H9 (cell line): ENCODE measurements around the gene MB21D2. TPM values are rescaled to one million over a fixed set of nuclear protein-coding genes. Genes with fewer than 3 reads are reported as not detected.

ENCODE experiments used
- DNase-seq: peaks from one replicate; pipeline ENCODE4 v3.0.0-alpha.2; 2017
- H2AFZ ChIP-seq: one replicate; pipeline ENCODE4 v1.6.1; 2013; ENCODE audit warnings: mild to moderate bottlenecking, low read length, control low read depth, moderate library complexity
- H2AK5ac ChIP-seq: 2 replicates; pipeline ENCODE4 v1.6.1; 2013; ENCODE audit warnings: low read length, control low read depth, mixed read lengths; ENCODE audit not compliant: insufficient read length
- H2BK120ac ChIP-seq: one replicate; pipeline ENCODE4 v1.6.1; 2013; ENCODE audit warnings: low read depth, mild to moderate bottlenecking, low read length, control low read depth, inconsistent platforms; ENCODE audit not compliant: poor library complexity, severe bottlenecking
- H2BK12ac ChIP-seq: 2 replicates; pipeline ENCODE4 v1.6.1; 2013; ENCODE audit warnings: low read length, control low read depth, mixed read lengths, low read depth; ENCODE audit not compliant: insufficient read length
- H2BK15ac ChIP-seq: 2 replicates; pipeline ENCODE4 v1.6.1; 2013; ENCODE audit warnings: low read depth, low read length, control low read depth
- H2BK20ac ChIP-seq: one replicate; pipeline ENCODE4 v1.6.1; 2013; ENCODE audit warnings: low read depth, mild to moderate bottlenecking, low read length, control low read depth, inconsistent platforms; ENCODE audit not compliant: poor library complexity, severe bottlenecking
- H2BK5ac ChIP-seq: 2 replicates; pipeline ENCODE4 v1.6.1; 2013; ENCODE audit warnings: low read length, control low read depth, mixed read lengths; ENCODE audit not compliant: insufficient read length
- H3K14ac ChIP-seq: 2 replicates; pipeline ENCODE4 v1.6.1; 2013; ENCODE audit warnings: low read length, control low read depth; ENCODE audit not compliant: insufficient read depth
- H3K18ac ChIP-seq: 2 replicates; pipeline ENCODE4 v1.6.1; 2013; ENCODE audit warnings: low read depth, mild to moderate bottlenecking, mixed read lengths, low read length, control low read depth; ENCODE audit not compliant: insufficient read length
- H3K23ac ChIP-seq: 2 replicates; pipeline ENCODE4 v1.6.1; 2013; ENCODE audit warnings: low read length, control low read depth, mixed read lengths, low read depth; ENCODE audit not compliant: insufficient read length
- H3K23me2 ChIP-seq: 2 replicates; pipeline ENCODE4 v1.6.1; 2013; ENCODE audit warnings: low read depth, mild to moderate bottlenecking, mixed read lengths, low read length, control low read depth; ENCODE audit not compliant: insufficient read length, poor library complexity, severe bottlenecking
- H3K27ac ChIP-seq: 2 replicates; pipeline ENCODE4 v1.5.1; 2013; ENCODE audit warnings: low read length, control low read depth, mixed read lengths, low read depth; ENCODE audit not compliant: insufficient read length
- H3K27me3 ChIP-seq: 2 replicates; pipeline ENCODE4 v1.6.1; 2013; ENCODE audit warnings: low read length, control low read depth, inconsistent platforms; ENCODE audit not compliant: insufficient read depth
- H3K4ac ChIP-seq: 2 replicates; pipeline ENCODE4 v1.6.1; 2013; ENCODE audit warnings: low read depth, mild to moderate bottlenecking, control low read depth, inconsistent platforms, low read length, moderate library complexity
- H3K4me1 ChIP-seq: 2 replicates; pipeline ENCODE4 v1.6.1; 2013; ENCODE audit warnings: low read length, control low read depth, inconsistent platforms; ENCODE audit not compliant: insufficient read depth
- H3K4me2 ChIP-seq: 2 replicates; pipeline ENCODE4 v1.6.1; 2013; ENCODE audit warnings: low read length, control low read depth, mixed read lengths; ENCODE audit not compliant: insufficient read length, insufficient read depth
- H3K56ac ChIP-seq: 2 replicates; pipeline ENCODE4 v1.6.1; 2013; ENCODE audit warnings: low read depth, mild to moderate bottlenecking, mixed read lengths, low read length, control low read depth; ENCODE audit not compliant: insufficient read length
- H3K79me1 ChIP-seq: 2 replicates; pipeline ENCODE4 v1.6.1; 2013; ENCODE audit warnings: low read depth, mild to moderate bottlenecking, moderate library complexity, low read length, control low read depth, inconsistent platforms; ENCODE audit not compliant: insufficient read depth, poor library complexity, severe bottlenecking
- H3K79me2 ChIP-seq: 2 replicates; pipeline ENCODE4 v1.6.1; 2013; ENCODE audit warnings: low read length, control low read depth, inconsistent platforms; ENCODE audit not compliant: insufficient read depth
- H3K9ac ChIP-seq: 2 replicates; pipeline ENCODE4 v1.6.1; 2013; ENCODE audit warnings: low read length, control low read depth, mixed read lengths; ENCODE audit not compliant: insufficient read length; ENCODE audit errors: extremely low read depth
- H3K9me3 ChIP-seq: one replicate; pipeline ENCODE4 v1.6.1; 2013; ENCODE audit warnings: low read depth, low read length, inconsistent platforms; ENCODE audit not compliant: control insufficient read depth
- H3T11ph ChIP-seq: one replicate; pipeline ENCODE4 v1.6.1; 2013; ENCODE audit warnings: mild to moderate bottlenecking, low read length, control low read depth, inconsistent platforms
- H4K20me1 ChIP-seq: one replicate; pipeline ENCODE4 v1.6.1; 2013; ENCODE audit not compliant: control insufficient read depth, insufficient read length, insufficient read depth
- H4K5ac ChIP-seq: 2 replicates; pipeline ENCODE4 v1.6.1; 2013; ENCODE audit warnings: low read depth, mild to moderate bottlenecking, mixed read lengths, low read length, control low read depth; ENCODE audit not compliant: insufficient read length
- H4K8ac ChIP-seq: replicated peaks from 2 replicates; pipeline ENCODE4 v1.6.1; 2013; ENCODE audit warnings: low read length, control low read depth, mixed read lengths, low read depth; ENCODE audit not compliant: insufficient read length
- H4K91ac ChIP-seq: 2 replicates; pipeline ENCODE4 v1.6.1; 2013; ENCODE audit warnings: low read depth, mild to moderate bottlenecking, moderate library complexity, mixed read lengths, low read length, control low read depth; ENCODE audit not compliant: insufficient read length
- H3K27ac Mint-ChIP-seq, 3 experiments: 2 replicates in 2 of 3; 3 replicates in 1 of 3; pipeline ENCODE4 v1.8.0; 2020 to 2021; ENCODE audit warnings: mixed read lengths in 3 of 3, mild to moderate bottlenecking in 1 of 3, moderate library complexity in 1 of 3
- H3K27me3 Mint-ChIP-seq: 2 replicates; pipeline ENCODE4 v1.8.0; 2021; ENCODE audit warnings: low read depth, mild to moderate bottlenecking, moderate library complexity, mixed read lengths
- H3K36me3 Mint-ChIP-seq, 3 experiments: 2 replicates in 2 of 3; 3 replicates in 1 of 3; pipeline ENCODE4 v1.8.0; 2020 to 2021; ENCODE audit warnings: low read depth in 3 of 3, mixed read lengths in 3 of 3; ENCODE audit not compliant: insufficient read depth in 1 of 3
- H3K4me1 Mint-ChIP-seq, 2 experiments: 2 replicates each; pipeline ENCODE4 v1.8.0; 2020; ENCODE audit warnings: mixed read lengths in 2 of 2
- H3K4me3 Mint-ChIP-seq, 2 experiments: 2 replicates in 1 of 2; 3 replicates in 1 of 2; pipeline ENCODE4 v1.8.0; 2020 to 2021; ENCODE audit warnings: mild to moderate bottlenecking in 2 of 2, mixed read lengths in 2 of 2, moderate library complexity in 1 of 2
- H3K9me3 Mint-ChIP-seq, 2 experiments: 2 replicates in 1 of 2; 3 replicates in 1 of 2; pipeline ENCODE4 v1.8.0; 2020; ENCODE audit warnings: mild to moderate bottlenecking in 2 of 2, mixed read lengths in 2 of 2, moderate library complexity in 1 of 2
- CTCF ChIP-seq: fragments of 200-600 bp; sonication (generic); conservative IDR thresholded peaks from 3 replicates; pipeline ENCODE4 v1.8.0; 2021; ENCODE audit warnings: antibody characterized with exemption, mild to moderate bottlenecking
- WGBS: extraction: QIAGEN DNeasy Blood & Tissue Kit; methylation state at CpG from one replicate; pipeline ENCODE4 v1.1.7; 2013; ENCODE audit warnings: missing lambda C conversion rate, low lambda C conversion rate, mixed read lengths; ENCODE audit not compliant: insufficient read length; ENCODE audit errors: extremely low coverage; 5-methylcytosine and 5-hydroxymethylcytosine counted together
- total RNA-seq: library from RNA; stranded (reverse); gene quantifications from 2 replicates; pipeline ENCODE4 v1.2.1, GENCODE V29; 2021

Gene MB21D2
- total RNA-seq, 1 experiment from 2014 or later: 19.1 TPM

- DNase-seq: no peak
- H3K9me3 Mint-ChIP-seq: no peaks in the 10 kb centered on the region
- H3K27me3 Mint-ChIP-seq: no peaks in the 10 kb centered on the region
- Histone ChIP-seq H2AK5ac (no peak overlapping the region), H3K23me2 (no peaks in the 10 kb centered on the region), H3K27me3 (no peaks in the 10 kb centered on the region), H3K4me2 (no peak overlapping the region), H3K79me1 (no peaks in the 10 kb centered on the region), H4K91ac (no peak overlapping the region), H2BK20ac (peak overlapping the region; percentile 27), H3K18ac (no peak overlapping the region), H2BK15ac (no peak overlapping the region), H3K23ac (no peak overlapping the region), H3T11ph (no peak overlapping the region), H3K9me3 (no peaks in the 10 kb centered on the region), H4K5ac (no peak overlapping the region), H3K79me2 (peaks cover 2% of the 10 kb centered on the region; the same call in 1 of the 2 replicates), H3K9ac (no peak overlapping the region), H2BK12ac (no peak overlapping the region), H3K27ac (no peak overlapping the region), H3K4me1 (peaks cover 14% of the 10 kb centered on the region), H3K14ac (no peak overlapping the region), H4K20me1 (no peaks in the 10 kb centered on the region), H2BK5ac (no peak overlapping the region), H3K4ac (no peak overlapping the region), H2AFZ (no peak overlapping the region), H2BK120ac (no peak overlapping the region), H4K8ac (no peak overlapping the region), H3K56ac (no peak overlapping the region)
- no CpG with 5 or more reads among the region's 4 CpGs for WGBS
- H3K27ac Mint-ChIP-seq: peak overlapping the region in 1 of 3 experiments; percentile 12; a peak in 2 of 7 replicates
- H3K36me3 Mint-ChIP-seq: no peaks in the 10 kb centered on the region; a peak in 1 of 7 replicates
- H3K4me3 Mint-ChIP-seq: no peak overlapping the region
- H3K4me1 Mint-ChIP-seq: peaks cover 40 to 45% of the 10 kb centered on the region in 2 experiments
- no peak for TF ChIP-seq CTCF
Observed at GRCh38 chr3:192867645-192868044, 50.0 kb downstream of the MB21D2 start.
